Keratinocyte (primary cell): ENCODE results near the gene KMT2B.

Experiments used
- CTCF ChIP-seq, 3 experiments: IDR thresholded peaks in 1 of 3; conservative IDR thresholded peaks in 1 of 3; optimal IDR thresholded peaks in 1 of 3; 2 replicates in 2 of 3; 3 replicates in 1 of 3; pipeline versions ENCODE3 to v1.5.1; 2011; ENCODE audit warnings: low read length in 3 of 3, mild to moderate bottlenecking in 3 of 3, moderate library complexity in 2 of 3, control low read depth in 1 of 3, inconsistent platforms in 1 of 3; ENCODE audit not compliant: insufficient read depth in 2 of 3; ENCODE audit errors: extremely low read depth in 1 of 3
- EZH2 ChIP-seq: IDR thresholded peaks from one replicate; pipeline ENCODE4 v1.6.1; 2012; ENCODE audit warnings: inconsistent platforms, mild to moderate bottlenecking, low read length, moderate library complexity

GRCh38 chr19:35757749-35758608, 40.2 kb downstream of the KMT2B start, which contains the start of gene PROSER3:
- no peak for TF ChIP-seq CTCF (optimal IDR thresholded peaks at IDR 0.05 in 1 of 3, IDR thresholded peaks at IDR 0.05 in 1 of 3, conservative IDR thresholded peaks at IDR 0.05 in 1 of 3; ENCODE audit: extremely low read depth in 1 of 3, insufficient read depth in 2 of 3, low read length in 3 of 3)
- no peak for TF ChIP-seq EZH2
